GM12872 (cell line): ENCODE data around the gene TRIM8.

Experiments
- TF ChIP-seq, protein P1 (sequence below): IDR thresholded peaks from 3 replicates; pipeline ENCODE4 v1.5.1; 2011; ENCODE audit warnings: low read depth, mild to moderate bottlenecking, low read length, moderate library complexity; ENCODE audit not compliant: insufficient read depth

The TRIM8 gene

GRCh38 chr10:102628451-102628911 lies 15.8 kb upstream of the TRIM8 start:
- TF ChIP-seq, protein P1, sequence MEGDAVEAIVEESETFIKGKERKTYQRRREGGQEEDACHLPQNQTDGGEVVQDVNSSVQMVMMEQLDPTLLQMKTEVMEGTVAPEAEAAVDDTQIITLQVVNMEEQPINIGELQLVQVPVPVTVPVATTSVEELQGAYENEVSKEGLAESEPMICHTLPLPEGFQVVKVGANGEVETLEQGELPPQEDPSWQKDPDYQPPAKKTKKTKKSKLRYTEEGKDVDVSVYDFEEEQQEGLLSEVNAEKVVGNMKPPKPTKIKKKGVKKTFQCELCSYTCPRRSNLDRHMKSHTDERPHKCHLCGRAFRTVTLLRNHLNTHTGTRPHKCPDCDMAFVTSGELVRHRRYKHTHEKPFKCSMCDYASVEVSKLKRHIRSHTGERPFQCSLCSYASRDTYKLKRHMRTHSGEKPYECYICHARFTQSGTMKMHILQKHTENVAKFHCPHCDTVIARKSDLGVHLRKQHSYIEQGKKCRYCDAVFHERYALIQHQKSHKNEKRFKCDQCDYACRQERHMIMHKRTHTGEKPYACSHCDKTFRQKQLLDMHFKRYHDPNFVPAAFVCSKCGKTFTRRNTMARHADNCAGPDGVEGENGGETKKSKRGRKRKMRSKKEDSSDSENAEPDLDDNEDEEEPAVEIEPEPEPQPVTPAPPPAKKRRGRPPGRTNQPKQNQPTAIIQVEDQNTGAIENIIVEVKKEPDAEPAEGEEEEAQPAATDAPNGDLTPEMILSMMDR = no peak

DNA sequence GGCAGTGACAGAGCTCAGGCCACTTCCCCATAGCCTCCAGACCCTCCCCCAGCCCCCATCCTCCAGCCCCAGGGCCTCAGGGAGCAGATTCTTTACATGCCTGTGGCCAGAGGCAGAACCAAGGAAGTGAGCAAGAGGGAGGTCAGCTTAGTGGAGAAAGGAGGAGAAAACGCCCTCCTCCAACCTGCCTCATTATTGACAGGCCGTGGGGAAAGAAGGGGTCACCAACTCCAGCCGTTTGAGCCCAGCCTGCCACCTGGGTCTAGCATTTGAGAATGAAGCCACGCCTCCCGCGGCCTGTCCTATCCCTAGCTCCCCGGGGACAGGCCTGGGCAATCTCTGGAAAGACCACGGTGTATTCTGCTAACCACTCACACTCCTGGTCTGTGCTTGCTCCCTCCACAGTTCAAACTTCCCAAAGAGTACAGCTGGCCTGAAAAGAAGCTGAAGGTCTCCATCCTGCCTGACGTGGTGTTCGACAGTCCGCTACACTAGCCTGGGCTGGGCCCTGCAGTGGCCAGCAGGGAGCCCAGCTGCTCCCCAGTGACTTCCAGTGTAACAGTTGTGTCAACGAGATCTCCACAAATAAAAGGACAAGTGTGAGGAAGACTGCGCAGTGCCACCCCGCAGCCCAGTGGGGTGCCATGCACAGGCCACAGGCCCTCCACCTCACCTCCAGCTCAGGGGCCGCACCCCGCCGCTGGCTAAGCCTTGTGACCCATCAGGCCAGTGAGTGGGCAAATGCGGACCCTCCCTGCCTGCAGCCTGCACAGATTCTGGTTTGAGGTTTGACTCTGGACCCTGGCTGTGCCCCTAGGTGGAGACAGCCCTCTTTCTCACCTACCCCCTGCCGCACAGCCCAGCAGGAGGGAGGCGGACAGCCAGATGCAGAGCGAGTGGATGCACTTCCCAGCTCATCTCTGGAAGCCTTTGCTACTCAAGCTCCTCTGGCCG lies 14.3 kb upstream of the TRIM8 start:
- TF ChIP-seq, protein P1 = no peak

DNA sequence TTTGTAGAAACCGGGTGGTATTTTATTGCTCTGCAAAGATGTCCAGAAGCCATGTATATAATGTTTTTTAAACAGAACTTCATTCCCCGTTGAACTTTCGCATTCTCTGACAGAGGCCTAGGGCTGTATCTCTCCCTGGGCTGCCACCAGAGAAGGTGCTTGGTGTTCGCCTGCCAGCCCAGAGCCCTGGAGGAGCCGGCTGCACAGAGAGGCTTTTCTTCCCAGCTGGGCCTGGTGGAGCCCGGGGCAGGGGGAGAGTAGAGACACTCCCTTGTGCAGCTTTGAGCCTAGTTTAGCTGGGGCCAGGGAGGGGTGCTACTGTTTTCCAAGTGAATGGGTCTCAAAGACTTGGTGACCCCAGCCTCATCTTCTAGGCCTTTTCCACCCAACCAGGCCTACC lies 13.6 kb upstream of the TRIM8 start:
- TF ChIP-seq, protein P1 = no peak

GRCh38 chr10:102631525-102632393 lies 12.5 kb upstream of the TRIM8 start:
- TF ChIP-seq, protein P1 = no peak

- TF ChIP-seq, protein P1 = no peak
These were observed 11.7 kb upstream of the TRIM8 start for GRCh38 chr10:102632394-102633111.

- TF ChIP-seq, protein P1 = no peak
These were observed 11.0 kb upstream of the TRIM8 start for GRCh38 chr10:102633287-102633686.
